ENCODE results near the gene SBF2. TPM values are rescaled to one million over a fixed set of nuclear protein-coding genes. Genes with fewer than 3 reads are reported as not detected.

The SBF2 gene
- polyA plus RNA-seq, 1 donor, result 45.4 TPM

DNA sequence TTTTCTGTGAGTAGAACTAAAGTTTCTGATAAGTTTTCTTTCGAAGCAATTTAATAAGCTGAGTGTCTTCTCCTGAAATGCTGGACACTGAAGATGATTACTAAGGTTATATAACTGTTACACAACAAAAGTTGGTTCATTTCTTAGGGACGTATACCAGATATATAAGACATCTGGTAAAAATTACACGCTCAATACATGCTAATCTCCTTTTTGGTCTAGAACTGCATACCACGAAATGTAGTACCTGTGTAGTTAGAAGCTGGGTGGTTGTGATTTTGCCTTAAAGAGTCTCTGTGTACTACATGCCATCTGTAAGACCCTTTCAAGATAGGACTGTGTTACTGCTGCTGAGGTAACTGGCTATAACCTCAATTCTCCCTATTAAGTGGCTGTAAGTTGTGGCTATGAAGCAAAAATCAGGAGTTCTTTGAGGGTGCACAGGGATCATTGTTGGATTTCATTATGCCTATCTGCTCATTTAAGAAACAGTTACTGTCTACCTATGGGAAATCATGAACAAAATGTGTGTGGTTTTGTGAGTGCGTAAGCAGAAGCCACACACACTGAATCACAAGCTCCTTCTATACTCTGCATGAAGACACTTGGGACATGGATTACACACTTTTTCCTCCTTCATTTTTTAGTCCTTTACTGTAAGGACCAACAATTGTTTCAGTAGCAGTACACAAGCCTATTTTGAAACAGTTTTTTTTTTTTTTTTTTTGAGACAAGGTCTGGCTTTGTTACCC lies 434.3 kb downstream of the SBF2 start:
- no peaks in the 10 kb centered on the region for H3K4me1 ChIP-seq (ENCODE audit: control insufficient read depth, insufficient read depth, low read length)
- H3K9me3 ChIP-seq (ENCODE audit: control insufficient read depth, low read depth, low read length), result no peaks in the 10 kb centered on the region
- peaks cover 15% of the 10 kb centered on the region for H3K36me3 ChIP-seq (ENCODE audit: control insufficient read depth, insufficient read depth, low read length)
- WGBS (ENCODE audit: insufficient coverage, low lambda C conversion rate), result no CpG with 5 or more reads among the region's 5 CpGs
- H3K27ac ChIP-seq (ENCODE audit: low read length), result no peak overlapping the region
- no peak overlapping the region for H3K4me3 ChIP-seq (ENCODE audit: low read length)
- DNase-seq, result no peak
- no peaks in the 10 kb centered on the region for H3K27me3 ChIP-seq (ENCODE audit: control insufficient read depth, insufficient read depth, low read length)

DNA sequence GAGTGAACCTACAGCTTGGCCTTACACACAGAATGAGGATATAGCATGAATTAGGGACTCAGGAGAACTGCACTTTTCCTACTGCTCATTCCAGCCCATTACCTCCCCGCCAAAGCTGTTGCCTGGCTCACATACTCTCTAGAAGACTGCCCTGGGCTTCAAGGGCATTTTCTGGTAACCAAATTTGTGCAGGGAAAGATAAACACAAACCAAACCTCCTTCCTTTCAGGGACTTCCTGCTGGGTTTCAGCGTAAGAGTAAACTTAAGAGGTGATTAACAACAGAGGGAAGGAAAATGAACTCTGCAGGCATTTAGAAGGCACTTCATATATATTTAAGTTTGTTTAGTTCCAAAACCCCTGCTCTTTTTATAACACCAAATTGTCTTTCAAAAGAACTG lies 435.2 kb downstream of the SBF2 start:
- DNase-seq, result no peak
- Histone ChIP-seq H3K4me3 (ENCODE audit: low read length) (no peak overlapping the region), H3K27me3 (ENCODE audit: control insufficient read depth, insufficient read depth, low read length) (no peaks in the 10 kb centered on the region), H3K9me3 (ENCODE audit: control insufficient read depth, low read depth, low read length) (no peaks in the 10 kb centered on the region), H3K27ac (ENCODE audit: low read length) (no peak overlapping the region), H3K4me1 (ENCODE audit: control insufficient read depth, insufficient read depth, low read length) (no peaks in the 10 kb centered on the region), H3K36me3 (ENCODE audit: control insufficient read depth, insufficient read depth, low read length) (peaks cover 19% of the 10 kb centered on the region)
- WGBS (ENCODE audit: insufficient coverage, low lambda C conversion rate), result 50% methylated on average over 1 of the region's 2 CpGs

DNA sequence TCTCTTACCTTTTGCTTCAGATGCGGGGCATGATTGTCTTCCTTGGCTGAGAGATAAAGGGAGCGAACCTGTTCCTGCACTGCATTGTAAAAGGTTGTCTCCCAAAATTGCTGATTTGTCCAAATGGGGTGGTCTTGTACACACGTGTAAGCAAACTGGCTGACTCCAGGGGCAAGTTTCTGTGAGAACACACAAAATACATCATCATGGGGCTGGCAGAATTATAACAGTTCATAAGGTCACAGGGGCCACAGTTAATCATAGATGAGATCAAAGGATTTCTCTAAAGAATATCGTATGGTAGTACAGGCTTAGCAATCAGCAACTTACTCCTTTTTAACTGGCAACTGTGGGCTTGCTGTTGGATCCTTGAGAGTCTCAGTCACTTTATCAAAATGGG lies 435.8 kb downstream of the SBF2 start:
- Histone ChIP-seq H3K36me3 (ENCODE audit: control insufficient read depth, insufficient read depth, low read length) (peaks cover 19% of the 10 kb centered on the region), H3K27ac (ENCODE audit: low read length) (no peak overlapping the region), H3K4me1 (ENCODE audit: control insufficient read depth, insufficient read depth, low read length) (no peaks in the 10 kb centered on the region), H3K27me3 (ENCODE audit: control insufficient read depth, insufficient read depth, low read length) (no peaks in the 10 kb centered on the region), H3K9me3 (ENCODE audit: control insufficient read depth, low read depth, low read length) (no peaks in the 10 kb centered on the region), H3K4me3 (ENCODE audit: low read length) (no peak overlapping the region)
- no CpG with 5 or more reads among the region's 4 CpGs for WGBS (ENCODE audit: insufficient coverage, low lambda C conversion rate)
- no peak for DNase-seq

DNA sequence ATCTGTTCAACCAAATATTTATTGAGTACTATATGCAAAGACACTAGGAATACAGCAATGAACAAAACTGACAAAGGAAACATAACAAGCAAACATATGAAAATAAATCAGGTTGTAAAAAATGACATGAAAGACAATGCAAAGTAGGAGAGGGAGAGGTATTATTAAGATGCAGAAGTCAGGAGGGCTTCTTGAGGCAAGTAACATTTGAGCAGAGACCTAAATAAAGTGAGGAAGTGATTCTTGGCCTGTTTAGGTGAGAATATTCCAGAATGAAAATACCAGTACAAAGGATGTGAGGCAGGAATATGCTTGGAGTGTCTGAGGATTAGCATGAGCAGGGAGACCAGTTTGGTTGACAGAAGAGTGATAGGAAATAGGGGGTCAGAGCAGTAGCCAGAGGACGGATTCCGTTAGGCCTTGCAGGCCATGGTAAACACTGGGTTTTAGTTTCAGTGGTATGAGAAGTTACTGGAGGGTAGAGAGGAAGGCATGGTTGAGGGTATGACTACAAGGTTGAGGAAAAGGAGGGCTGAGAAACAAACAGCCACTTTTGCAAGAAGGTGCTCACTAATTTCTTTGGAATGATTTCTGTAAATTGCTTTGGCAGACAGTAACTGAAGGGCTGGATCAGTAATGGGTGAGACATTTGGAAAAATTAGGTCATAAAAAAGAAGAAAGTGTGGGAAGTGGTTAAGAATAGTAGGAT lies 438.3 kb downstream of the SBF2 start:
- Histone ChIP-seq H3K4me3 (ENCODE audit: low read length) (no peak overlapping the region), H3K36me3 (ENCODE audit: control insufficient read depth, insufficient read depth, low read length) (peaks cover 27% of the 10 kb centered on the region), H3K4me1 (ENCODE audit: control insufficient read depth, insufficient read depth, low read length) (no peaks in the 10 kb centered on the region), H3K27me3 (ENCODE audit: control insufficient read depth, insufficient read depth, low read length) (no peaks in the 10 kb centered on the region), H3K9me3 (ENCODE audit: control insufficient read depth, low read depth, low read length) (no peaks in the 10 kb centered on the region), H3K27ac (ENCODE audit: low read length) (no peak overlapping the region)
- DNase-seq, result no peak
- WGBS (ENCODE audit: insufficient coverage, low lambda C conversion rate), result 92% methylated on average over 2 of the region's 2 CpGs

- Histone ChIP-seq H3K4me1 (ENCODE audit: control insufficient read depth, insufficient read depth, low read length) (no peaks in the 10 kb centered on the region), H3K27me3 (ENCODE audit: control insufficient read depth, insufficient read depth, low read length) (no peaks in the 10 kb centered on the region), H3K4me3 (ENCODE audit: low read length) (no peak overlapping the region), H3K27ac (ENCODE audit: low read length) (no peak overlapping the region), H3K36me3 (ENCODE audit: control insufficient read depth, insufficient read depth, low read length) (peaks cover 42% of the 10 kb centered on the region), H3K9me3 (ENCODE audit: control insufficient read depth, low read depth, low read length) (no peaks in the 10 kb centered on the region)
- WGBS (ENCODE audit: insufficient coverage, low lambda C conversion rate), result no CpG with 5 or more reads among the region's 1 CpG
- DNase-seq, result peak in 1 of 2 donors; percentile 23
These were observed 440.0 kb downstream of the SBF2 start for GRCh38 chr11:9853929-9854552.

GRCh38 chr11:9852465-9852864 lies 441.6 kb downstream of the SBF2 start:
- H3K27ac ChIP-seq (ENCODE audit: low read length), result no peak overlapping the region
- WGBS (ENCODE audit: insufficient coverage, low lambda C conversion rate), result no CpG with 5 or more reads among the region's 2 CpGs
- no peaks in the 10 kb centered on the region for H3K27me3 ChIP-seq (ENCODE audit: control insufficient read depth, insufficient read depth, low read length)
- no peaks in the 10 kb centered on the region for H3K9me3 ChIP-seq (ENCODE audit: control insufficient read depth, low read depth, low read length)
- H3K4me1 ChIP-seq (ENCODE audit: control insufficient read depth, insufficient read depth, low read length), result no peaks in the 10 kb centered on the region
- DNase-seq, result no peak
- H3K36me3 ChIP-seq (ENCODE audit: control insufficient read depth, insufficient read depth, low read length), result peaks cover 44% of the 10 kb centered on the region
- H3K4me3 ChIP-seq (ENCODE audit: low read length), result no peak overlapping the region

- Histone ChIP-seq H3K9me3 (ENCODE audit: control insufficient read depth, low read depth, low read length) (no peaks in the 10 kb centered on the region), H3K27me3 (ENCODE audit: control insufficient read depth, insufficient read depth, low read length) (no peaks in the 10 kb centered on the region), H3K27ac (ENCODE audit: low read length) (no peak overlapping the region), H3K4me3 (ENCODE audit: low read length) (no peak overlapping the region), H3K4me1 (ENCODE audit: control insufficient read depth, insufficient read depth, low read length) (no peaks in the 10 kb centered on the region), H3K36me3 (ENCODE audit: control insufficient read depth, insufficient read depth, low read length) (peaks cover 50% of the 10 kb centered on the region)
- DNase-seq, result no peak
- whole genome bisulfite sequencing (ENCODE audit: insufficient coverage, low lambda C conversion rate), result 68% methylated on average over 3 of the region's 4 CpGs
These were observed 442.7 kb downstream of the SBF2 start for GRCh38 chr11:9851366-9851765.

- DNase-seq, result no peak
- no CpG with 5 or more reads among the region's 1 CpG for WGBS (ENCODE audit: insufficient coverage, low lambda C conversion rate)
These were observed 443.7 kb downstream of the SBF2 start for GRCh38 chr11:9850224-9850895.

GRCh38 chr11:9849389-9849788 lies 444.6 kb downstream of the SBF2 start:
- H3K9me3 ChIP-seq (ENCODE audit: control insufficient read depth, low read depth, low read length), result no peaks in the 10 kb centered on the region
- no peak overlapping the region for H3K4me3 ChIP-seq (ENCODE audit: low read length)
- H3K27ac ChIP-seq (ENCODE audit: low read length), result no peak overlapping the region
- H3K27me3 ChIP-seq (ENCODE audit: control insufficient read depth, insufficient read depth, low read length), result no peaks in the 10 kb centered on the region
- peaks cover 44% of the 10 kb centered on the region for H3K36me3 ChIP-seq (ENCODE audit: control insufficient read depth, insufficient read depth, low read length)
- no peaks in the 10 kb centered on the region for H3K4me1 ChIP-seq (ENCODE audit: control insufficient read depth, insufficient read depth, low read length)
- no peak for DNase-seq
- no CpG with 5 or more reads among the region's 1 CpG for WGBS (ENCODE audit: insufficient coverage, low lambda C conversion rate)

More at GRCh38 chr11:9850224-9850895, 443.7 kb downstream of the SBF2 start:
- Histone ChIP-seq H3K27ac (ENCODE audit: low read length) (no peak overlapping the region), H3K27me3 (ENCODE audit: control insufficient read depth, insufficient read depth, low read length) (no peaks in the 10 kb centered on the region), H3K4me1 (ENCODE audit: control insufficient read depth, insufficient read depth, low read length) (no peaks in the 10 kb centered on the region), H3K36me3 (ENCODE audit: control insufficient read depth, insufficient read depth, low read length) (peaks cover 47% of the 10 kb centered on the region), H3K9me3 (ENCODE audit: control insufficient read depth, low read depth, low read length) (no peaks in the 10 kb centered on the region), H3K4me3 (ENCODE audit: low read length) (no peak overlapping the region)

GRCh38 chr11:9847636-9848035 lies 446.4 kb downstream of the SBF2 start:
- WGBS (ENCODE audit: insufficient coverage, low lambda C conversion rate), result 60% methylated on average over 2 of the region's 3 CpGs
- Histone ChIP-seq H3K4me3 (ENCODE audit: low read length) (no peak overlapping the region), H3K4me1 (ENCODE audit: control insufficient read depth, insufficient read depth, low read length) (no peaks in the 10 kb centered on the region), H3K9me3 (ENCODE audit: control insufficient read depth, low read depth, low read length) (no peaks in the 10 kb centered on the region), H3K36me3 (ENCODE audit: control insufficient read depth, insufficient read depth, low read length) (peaks cover 49% of the 10 kb centered on the region), H3K27ac (ENCODE audit: low read length) (no peak overlapping the region), H3K27me3 (ENCODE audit: control insufficient read depth, insufficient read depth, low read length) (no peaks in the 10 kb centered on the region)
- DNase-seq, result no peak
